ENCODE data around the gene FOLR1.

GRCh38 chr11:72191961-72192381, at the start of gene FOLR1:
- TF ChIP-seq CTCF (IDR thresholded peaks at IDR 0.05; ENCODE audit: poor library complexity, severe bottlenecking) (no peak), POLR2AphosphoS5 (IDR thresholded peaks at IDR 0.05) (no peak), EP300 (conservative IDR thresholded peaks at IDR 0.05; ENCODE audit: poor library complexity, severe bottlenecking) (no peak), EZH2 (IDR thresholded peaks at IDR 0.05; ENCODE audit: borderline replicate concordance, insufficient read depth, low read length, poor library complexity, severe bottlenecking) (no peak), RAD21 (conservative IDR thresholded peaks at IDR 0.05) (no peak), SMC3 (conservative IDR thresholded peaks at IDR 0.05; ENCODE audit: poor library complexity) (no peak), TAF1 (IDR thresholded peaks at IDR 0.05; ENCODE audit: low read depth) (no peak), MXI1 (conservative IDR thresholded peaks at IDR 0.05; ENCODE audit: poor library complexity, severe bottlenecking) (no peak)
- TF ChIP-seq, protein P1, sequence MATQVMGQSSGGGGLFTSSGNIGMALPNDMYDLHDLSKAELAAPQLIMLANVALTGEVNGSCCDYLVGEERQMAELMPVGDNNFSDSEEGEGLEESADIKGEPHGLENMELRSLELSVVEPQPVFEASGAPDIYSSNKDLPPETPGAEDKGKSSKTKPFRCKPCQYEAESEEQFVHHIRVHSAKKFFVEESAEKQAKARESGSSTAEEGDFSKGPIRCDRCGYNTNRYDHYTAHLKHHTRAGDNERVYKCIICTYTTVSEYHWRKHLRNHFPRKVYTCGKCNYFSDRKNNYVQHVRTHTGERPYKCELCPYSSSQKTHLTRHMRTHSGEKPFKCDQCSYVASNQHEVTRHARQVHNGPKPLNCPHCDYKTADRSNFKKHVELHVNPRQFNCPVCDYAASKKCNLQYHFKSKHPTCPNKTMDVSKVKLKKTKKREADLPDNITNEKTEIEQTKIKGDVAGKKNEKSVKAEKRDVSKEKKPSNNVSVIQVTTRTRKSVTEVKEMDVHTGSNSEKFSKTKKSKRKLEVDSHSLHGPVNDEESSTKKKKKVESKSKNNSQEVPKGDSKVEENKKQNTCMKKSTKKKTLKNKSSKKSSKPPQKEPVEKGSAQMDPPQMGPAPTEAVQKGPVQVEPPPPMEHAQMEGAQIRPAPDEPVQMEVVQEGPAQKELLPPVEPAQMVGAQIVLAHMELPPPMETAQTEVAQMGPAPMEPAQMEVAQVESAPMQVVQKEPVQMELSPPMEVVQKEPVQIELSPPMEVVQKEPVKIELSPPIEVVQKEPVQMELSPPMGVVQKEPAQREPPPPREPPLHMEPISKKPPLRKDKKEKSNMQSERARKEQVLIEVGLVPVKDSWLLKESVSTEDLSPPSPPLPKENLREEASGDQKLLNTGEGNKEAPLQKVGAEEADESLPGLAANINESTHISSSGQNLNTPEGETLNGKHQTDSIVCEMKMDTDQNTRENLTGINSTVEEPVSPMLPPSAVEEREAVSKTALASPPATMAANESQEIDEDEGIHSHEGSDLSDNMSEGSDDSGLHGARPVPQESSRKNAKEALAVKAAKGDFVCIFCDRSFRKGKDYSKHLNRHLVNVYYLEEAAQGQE (IDR thresholded peaks at IDR 0.05; ENCODE audit: borderline replicate concordance) = no peak
